Measurements from ENCODE around the gene ADGRV1.

ADGRV1 gene

GRCh38 chr5:90689064-90689463, 130.5 kb downstream of the ADGRV1 start:
- no peaks in the 10 kb centered on the region for H3K27me3 ChIP-seq (ENCODE audit: control insufficient read depth, low read length)
- H3K4me3 ChIP-seq (ENCODE audit: low read length): no peak overlapping the region
- no peaks in the 10 kb centered on the region for H3K79me2 ChIP-seq (ENCODE audit: control insufficient read depth, low read length)
- no peak overlapping the region for H3K4me2 ChIP-seq (ENCODE audit: low read length)
- H3K36me3 ChIP-seq (ENCODE audit: control insufficient read depth, low read length): no peaks in the 10 kb centered on the region
- no peaks in the 10 kb centered on the region for H3F3A ChIP-seq (ENCODE audit: control insufficient read depth, insufficient read depth)
- H3K9me2 ChIP-seq (replicated peaks; ENCODE audit: control insufficient read depth, low read length): no peaks in the 10 kb centered on the region
- H4K20me1 ChIP-seq (ENCODE audit: control insufficient read depth, insufficient read depth, low read depth, low read length): no peaks in the 10 kb centered on the region
- no peak overlapping the region for H3K27ac ChIP-seq (ENCODE audit: low read depth, low read length)
- TF ChIP-seq EZH2phosphoT487 (IDR thresholded peaks at IDR 0.05; ENCODE audit: borderline replicate concordance, low read length): no peak
- TF ChIP-seq CTCF (IDR thresholded peaks at IDR 0.05; ENCODE audit: low read depth, low read length, poor library complexity, severe bottlenecking): no peak
- no peaks in the 10 kb centered on the region for H3K4me1 ChIP-seq (ENCODE audit: control insufficient read depth, low read length)
- H3K9me3 ChIP-seq (ENCODE audit: control insufficient read depth, insufficient read depth, low read length): no peaks in the 10 kb centered on the region

- Histone ChIP-seq H3K4me3 (ENCODE audit: low read length) (no peak overlapping the region), H3K36me3 (ENCODE audit: control insufficient read depth, low read length) (no peaks in the 10 kb centered on the region), H4K20me1 (ENCODE audit: control insufficient read depth, insufficient read depth, low read depth, low read length) (no peaks in the 10 kb centered on the region), H3K4me1 (ENCODE audit: control insufficient read depth, low read length) (no peaks in the 10 kb centered on the region), H3K9me2 (replicated peaks; ENCODE audit: control insufficient read depth, low read length) (no peaks in the 10 kb centered on the region), H3K79me2 (ENCODE audit: control insufficient read depth, low read length) (no peaks in the 10 kb centered on the region), H3K9me3 (ENCODE audit: control insufficient read depth, insufficient read depth, low read length) (no peaks in the 10 kb centered on the region), H3F3A (ENCODE audit: control insufficient read depth, insufficient read depth) (no peaks in the 10 kb centered on the region), H3K4me2 (ENCODE audit: low read length) (no peak overlapping the region), H3K27ac (ENCODE audit: low read depth, low read length) (no peak overlapping the region), H3K27me3 (ENCODE audit: control insufficient read depth, low read length) (no peaks in the 10 kb centered on the region)
- TF ChIP-seq EZH2phosphoT487 (IDR thresholded peaks at IDR 0.05; ENCODE audit: borderline replicate concordance, low read length): no peak
- TF ChIP-seq CTCF (IDR thresholded peaks at IDR 0.05; ENCODE audit: low read depth, low read length, poor library complexity, severe bottlenecking): no peak
Observed at GRCh38 chr5:90690307-90690706, 131.7 kb downstream of the ADGRV1 start.

GRCh38 chr5:90691533-90691932, 132.9 kb downstream of the ADGRV1 start:
- H3K36me3 ChIP-seq (ENCODE audit: control insufficient read depth, low read length): no peaks in the 10 kb centered on the region

More at GRCh38 chr5:90691533-90691932, 132.9 kb downstream of the ADGRV1 start:
- H3F3A ChIP-seq (ENCODE audit: control insufficient read depth, insufficient read depth): no peaks in the 10 kb centered on the region
- H3K27me3 ChIP-seq (ENCODE audit: control insufficient read depth, low read length): no peaks in the 10 kb centered on the region
- TF ChIP-seq EZH2phosphoT487 (IDR thresholded peaks at IDR 0.05; ENCODE audit: borderline replicate concordance, low read length) (no peak), CTCF (IDR thresholded peaks at IDR 0.05; ENCODE audit: low read depth, low read length, poor library complexity, severe bottlenecking) (no peak)
- no peaks in the 10 kb centered on the region for H4K20me1 ChIP-seq (ENCODE audit: control insufficient read depth, insufficient read depth, low read depth, low read length)
- no peak overlapping the region for H3K4me3 ChIP-seq (ENCODE audit: low read length)
- no peaks in the 10 kb centered on the region for H3K9me3 ChIP-seq (ENCODE audit: control insufficient read depth, insufficient read depth, low read length)
- H3K4me2 ChIP-seq (ENCODE audit: low read length): no peak overlapping the region
- no peaks in the 10 kb centered on the region for H3K4me1 ChIP-seq (ENCODE audit: control insufficient read depth, low read length)
- no peak overlapping the region for H3K27ac ChIP-seq (ENCODE audit: low read depth, low read length)
- H3K9me2 ChIP-seq (replicated peaks; ENCODE audit: control insufficient read depth, low read length): no peaks in the 10 kb centered on the region
- no peaks in the 10 kb centered on the region for H3K79me2 ChIP-seq (ENCODE audit: control insufficient read depth, low read length)

All from DOHH2 (cell line).